ENCODE results near the gene IKBKG.
"Not testable (repeated sequence)": the region's sequence is repeated elsewhere in the genome, so short reads cannot be mapped to it uniquely, and the experiment has no call there.

The IKBKG gene

GRCh38 chrX:154558896-154559295, 11.5 kb downstream of the IKBKG start:
- not testable (repeated sequence) for DNase-seq (ENCODE audit: low spot score)

- not testable (repeated sequence) for DNase-seq (ENCODE audit: low spot score)
Measured at GRCh38 chrX:154560326-154560725, 12.9 kb downstream of the IKBKG start.

- DNase-seq (ENCODE audit: low spot score), result not testable (repeated sequence)
Measured at GRCh38 chrX:154562295-154562694, 14.9 kb downstream of the IKBKG start.

- not testable (repeated sequence) for DNase-seq (ENCODE audit: low spot score)
Measured at GRCh38 chrX:154570361-154570760, 22.9 kb downstream of the IKBKG start.

- not testable (repeated sequence) for DNase-seq (ENCODE audit: low spot score)
Measured at GRCh38 chrX:154573061-154573460, 25.6 kb downstream of the IKBKG start.

- not testable (repeated sequence) for DNase-seq (ENCODE audit: low spot score)
Measured at GRCh38 chrX:154575076-154575475, 27.7 kb downstream of the IKBKG start.

GRCh38 chrX:154582994-154583393, 35.6 kb downstream of the IKBKG start:
- not testable (repeated sequence) for DNase-seq (ENCODE audit: low spot score)

- DNase-seq (ENCODE audit: low spot score), result not testable (repeated sequence)
Measured at GRCh38 chrX:154584585-154585183, 37.3 kb downstream of the IKBKG start, which contains the start of gene CTAG1A. Gene CTAG1A, plus strand, starts transcription at chrX:154585133. Its CDS starts 74 bp downstream, at chrX:154585207.

- DNase-seq (ENCODE audit: low spot score), result not testable (repeated sequence)
Measured at GRCh38 chrX:154590415-154590814, 43.0 kb downstream of the IKBKG start.

GRCh38 chrX:154592505-154592904, 45.1 kb downstream of the IKBKG start:
- DNase-seq (ENCODE audit: low spot score), result no peak

- DNase-seq (ENCODE audit: low spot score), result no peak
Measured at GRCh38 chrX:154593201-154593600, 45.8 kb downstream of the IKBKG start.

- no peak for DNase-seq (ENCODE audit: low spot score)
Measured at GRCh38 chrX:154594491-154594890, 47.1 kb downstream of the IKBKG start.

GRCh38 chrX:154595559-154596249, 48.3 kb downstream of the IKBKG start:
- no peak for DNase-seq (ENCODE audit: low spot score)

GRCh38 chrX:154596290-154596929, 49.0 kb downstream of the IKBKG start:
- peak; percentile 88 for DNase-seq (ENCODE audit: low spot score)

- DNase-seq (ENCODE audit: low spot score), result no peak
Measured at GRCh38 chrX:154597221-154597620, 49.8 kb downstream of the IKBKG start.

GRCh38 chrX:154598656-154599055, 51.2 kb downstream of the IKBKG start:
- DNase-seq (ENCODE audit: low spot score), result no peak

- DNase-seq (ENCODE audit: low spot score), result no peak
Measured at GRCh38 chrX:154599531-154599930, 52.1 kb downstream of the IKBKG start.

GRCh38 chrX:154600759-154601374, 53.4 kb downstream of the IKBKG start:
- DNase-seq (ENCODE audit: low spot score), result no peak

- no peak for DNase-seq (ENCODE audit: low spot score)
Measured at GRCh38 chrX:154602226-154602625, 54.8 kb downstream of the IKBKG start.

GRCh38 chrX:154602766-154603437, 55.5 kb downstream of the IKBKG start:
- no peak for DNase-seq (ENCODE audit: low spot score)

- peak; percentile 76 for DNase-seq (ENCODE audit: low spot score)
Measured at GRCh38 chrX:154603438-154604430, 56.3 kb downstream of the IKBKG start.
